NCI-H446 (cell line): ENCODE measurements around the gene SAPCD2.
A peak's percentile ranks its signal among the peaks of the same experiment; 100 is the strongest.
"Not testable (repeated sequence)": the region's sequence is repeated elsewhere in the genome, so short reads cannot be mapped to it uniquely, and the experiment has no call there.

Experiments used
- DNase-seq, 2 experiments: peaks; one replicate each; lab custom pipeline; 2025; lab: John Stamatoyannopoulos, UW

Gene SAPCD2

DNA sequence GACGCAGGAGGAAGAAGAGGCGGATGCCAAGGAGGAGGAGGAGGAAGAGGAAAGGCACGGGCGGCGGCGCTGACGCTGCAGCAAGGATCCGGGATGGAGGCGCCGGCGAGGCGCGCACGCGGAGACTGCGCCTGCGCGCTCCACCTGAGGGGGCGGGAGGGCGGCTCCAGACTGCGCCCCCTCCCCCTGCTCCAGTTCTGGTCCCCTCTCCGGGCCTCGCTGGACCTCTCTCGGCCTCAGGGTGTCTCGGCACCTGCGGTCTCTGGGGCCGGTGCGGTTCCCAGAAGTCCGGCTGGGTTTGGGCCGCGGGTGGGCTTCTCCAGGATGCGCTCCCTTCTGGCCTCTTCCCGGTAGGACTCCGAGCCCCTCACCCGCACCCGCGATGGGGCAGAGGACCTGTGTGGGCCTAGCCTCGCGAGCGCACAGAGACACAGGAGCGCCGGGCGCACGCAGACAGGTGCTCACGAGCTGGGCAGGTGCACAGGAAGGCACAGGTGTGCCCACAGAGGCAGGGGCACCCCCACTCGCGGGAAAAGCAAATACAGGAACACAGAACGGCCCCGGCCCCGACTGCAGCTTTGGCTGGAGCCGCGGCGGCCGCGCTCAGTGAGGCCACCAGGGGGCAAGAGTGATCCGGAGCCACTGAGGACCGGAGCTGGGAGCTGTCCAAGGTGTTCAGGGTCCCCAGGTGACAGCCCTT lies 24.1 kb downstream of the SAPCD2 start, which contains the start of gene NPDC1:
TSS of gene NPDC1 (minus strand) at position 90 of the 700 bp plus-strand sequence. CDS start 188 bp downstream, outside the sequence.
- peak in 1 of 2 experiments; percentile 46 for DNase-seq

GRCh38 chr9:137045294-137046087 lies 24.9 kb downstream of the SAPCD2 start:
- DNase-seq = peak in 1 of 2 experiments; percentile 43

GRCh38 chr9:137044502-137045177 lies 25.7 kb downstream of the SAPCD2 start:
- no peak for DNase-seq

GRCh38 chr9:137044037-137044436 lies 26.3 kb downstream of the SAPCD2 start:
- no peak for DNase-seq

GRCh38 chr9:137042751-137043727 lies 27.3 kb downstream of the SAPCD2 start:
- no peak for DNase-seq

- no peak for DNase-seq
These were observed 29.2 kb downstream of the SAPCD2 start for GRCh38 chr9:137041124-137041523.

GRCh38 chr9:137040568-137040967 lies 29.8 kb downstream of the SAPCD2 start:
- DNase-seq = no peak

GRCh38 chr9:137039611-137040366 lies 30.6 kb downstream of the SAPCD2 start:
- no peak for DNase-seq

- DNase-seq = no peak
These were observed 31.4 kb downstream of the SAPCD2 start for GRCh38 chr9:137038916-137039315.

GRCh38 chr9:137037483-137037882 lies 32.9 kb downstream of the SAPCD2 start:
- no peak for DNase-seq

- no peak for DNase-seq
These were observed 33.3 kb downstream of the SAPCD2 start for GRCh38 chr9:137037035-137037434.

GRCh38 chr9:137035937-137036336 lies 34.4 kb downstream of the SAPCD2 start:
- no peak for DNase-seq

- no peak for DNase-seq
These were observed 34.9 kb downstream of the SAPCD2 start for GRCh38 chr9:137035507-137035834.

GRCh38 chr9:137034709-137035506 lies 35.4 kb downstream of the SAPCD2 start:
- peak; percentile 8 to 77 for DNase-seq

DNA sequence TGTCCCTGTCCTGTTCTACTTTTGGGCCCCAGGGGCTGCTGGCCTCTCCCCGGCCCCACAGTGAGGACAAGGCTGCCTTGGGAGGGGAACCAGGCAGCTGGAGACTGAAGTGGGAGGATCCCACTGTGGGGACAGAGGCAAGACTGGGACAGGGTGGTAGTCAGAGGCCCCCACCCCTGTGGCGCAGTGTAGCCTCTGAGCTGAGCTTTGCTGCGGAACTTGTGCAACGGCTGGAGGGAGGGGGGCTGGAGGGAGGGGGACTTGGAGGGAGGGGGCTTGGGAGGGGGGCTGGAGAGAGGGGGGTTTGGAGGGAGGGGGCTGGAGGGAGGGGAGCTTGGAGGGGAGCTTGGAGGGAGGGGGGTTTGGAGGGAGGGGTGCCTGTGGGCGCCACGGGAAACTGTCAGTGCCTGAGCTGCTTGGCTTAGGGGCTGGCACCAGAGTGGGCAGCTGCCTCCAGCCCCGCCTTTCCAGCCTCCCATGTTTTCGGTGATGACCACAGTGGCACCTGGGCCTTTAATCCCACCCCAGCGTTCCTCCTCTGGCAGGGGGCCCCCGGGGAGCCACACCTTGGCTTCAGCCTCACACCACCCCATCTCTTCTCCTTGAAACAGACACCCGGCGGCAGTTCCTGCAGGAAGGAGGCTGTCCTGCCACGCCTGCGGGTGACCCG lies 36.2 kb downstream of the SAPCD2 start:
- DNase-seq = no peak

DNA sequence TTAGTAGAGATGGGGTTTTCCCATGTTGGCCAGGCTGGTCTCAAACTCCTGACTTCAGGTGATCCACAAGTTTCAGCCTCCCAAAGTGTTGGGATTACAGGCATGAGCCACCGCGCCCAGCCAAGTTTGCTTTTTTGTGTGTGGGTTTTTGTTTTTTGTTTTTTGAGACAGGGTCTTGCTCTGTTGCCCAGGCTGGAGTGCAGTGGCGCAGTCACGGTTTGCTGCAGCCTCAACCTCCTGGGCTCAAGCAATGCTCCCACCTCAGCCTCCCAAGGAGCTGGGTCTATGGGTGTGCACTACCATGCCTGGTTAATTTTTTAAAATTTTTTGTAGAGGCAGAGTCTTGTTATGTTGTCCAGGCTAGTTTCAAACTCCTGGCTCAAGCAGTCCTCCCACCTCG lies 36.9 kb downstream of the SAPCD2 start:
- not testable (repeated sequence) for DNase-seq

DNA sequence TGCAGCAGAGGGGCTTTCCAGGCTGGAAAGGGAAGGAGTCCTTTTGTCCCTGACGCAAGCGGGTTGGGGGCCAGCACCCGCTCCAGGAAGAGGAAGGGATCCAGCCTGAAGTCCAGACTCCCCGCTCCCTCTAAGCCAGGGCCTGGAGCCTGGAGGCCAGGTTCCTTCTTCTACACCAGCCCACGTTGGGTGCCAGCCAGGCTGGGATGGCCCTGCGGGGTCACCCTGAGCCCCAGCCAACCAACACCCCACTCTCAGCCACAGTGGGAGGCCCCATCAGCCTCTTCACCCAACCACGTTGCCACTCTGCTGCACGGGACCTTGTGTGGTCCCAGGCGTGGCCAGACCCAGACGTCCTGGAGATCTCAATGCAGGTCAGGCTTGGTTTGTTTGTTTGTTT lies 37.5 kb downstream of the SAPCD2 start:
- DNase-seq = no peak

DNA sequence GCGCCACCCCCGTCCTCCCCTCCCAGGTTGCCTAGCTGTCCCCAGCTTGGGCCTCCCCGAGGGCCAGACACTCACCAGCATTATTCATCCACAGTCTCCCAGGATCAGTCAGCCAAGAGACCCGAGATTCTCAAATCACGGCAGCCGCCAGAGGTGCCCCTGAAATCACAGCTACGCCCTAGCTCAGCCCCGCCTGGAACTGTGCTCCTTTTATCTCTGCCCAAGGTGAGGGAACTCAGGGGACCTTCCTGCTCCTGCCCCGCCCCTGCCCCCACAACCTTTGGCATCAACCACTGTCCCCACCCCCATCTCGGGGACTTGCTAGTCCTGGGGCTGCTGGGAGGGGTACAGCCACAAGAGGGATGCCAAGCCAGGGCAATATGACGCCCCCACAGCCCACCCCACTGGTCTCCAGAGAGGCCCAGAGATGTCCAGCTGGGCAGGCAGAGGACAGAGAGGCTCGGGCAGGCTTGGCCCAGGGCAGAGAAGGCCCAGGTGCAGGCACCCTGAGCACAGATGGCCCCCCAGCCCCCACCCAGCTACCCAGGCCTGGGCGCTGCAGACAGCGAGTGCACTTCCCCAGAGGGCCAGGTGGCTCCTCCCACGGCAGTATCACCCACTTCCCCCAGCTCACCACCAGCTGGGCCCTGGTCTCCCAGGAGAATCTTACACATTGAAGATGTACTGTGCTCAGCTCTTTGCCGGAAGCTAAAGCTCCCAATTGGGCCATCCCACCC lies 38.3 kb downstream of the SAPCD2 start, which contains the start of gene FUT7:
TSS of gene FUT7 (minus strand) at position 185 of the 737 bp plus-strand sequence. CDS start at position 88, 97 bp downstream.
- no peak for DNase-seq
